Neuronal stem cell (in vitro differentiated cells): ENCODE data around the gene KAZN.

Experiments
- DNase-seq: peaks from one replicate; pipeline ENCODE4 v3.0.0-alpha.2; 2013; ENCODE audit warnings: low spot score
- H2AFZ ChIP-seq: one replicate; pipeline ENCODE4 v1.6.1; 2013; ENCODE audit warnings: mild to moderate bottlenecking, low read length, inconsistent platforms
- H2AK5ac ChIP-seq: 2 replicates; pipeline ENCODE4 v1.6.1; 2013; ENCODE audit warnings: low read depth, mild to moderate bottlenecking, inconsistent platforms, low read length, moderate library complexity, mixed read lengths
- H2BK120ac ChIP-seq: 2 replicates; pipeline ENCODE4 v1.6.1; 2013; ENCODE audit warnings: low read depth, mild to moderate bottlenecking, inconsistent platforms, low read length, moderate library complexity, mixed read lengths
- H2BK12ac ChIP-seq: one replicate; pipeline ENCODE4 v1.6.1; 2013; ENCODE audit warnings: low read length, inconsistent platforms
- H2BK15ac ChIP-seq: 2 replicates; pipeline ENCODE4 v1.6.1; 2013; ENCODE audit warnings: mild to moderate bottlenecking, low read length, inconsistent platforms, mixed read lengths
- H2BK5ac ChIP-seq: one replicate; pipeline ENCODE4 v1.6.1; 2013; ENCODE audit warnings: inconsistent platforms, mild to moderate bottlenecking, low read length, moderate library complexity
- H3K14ac ChIP-seq: one replicate; pipeline ENCODE4 v1.6.1; 2013; ENCODE audit warnings: low read length, inconsistent platforms
- H3K18ac ChIP-seq: 2 replicates; pipeline ENCODE4 v1.6.1; 2013; ENCODE audit warnings: low read length, inconsistent platforms
- H3K23ac ChIP-seq: 2 replicates; pipeline ENCODE4 v1.6.1; 2013; ENCODE audit warnings: low read depth, mild to moderate bottlenecking, mixed read lengths, low read length, inconsistent platforms; ENCODE audit not compliant: poor library complexity
- H3K27ac ChIP-seq: replicated peaks from 3 replicates; pipeline ENCODE4 v1.5.1; 2013; ENCODE audit warnings: low read length, inconsistent platforms
- H3K27me3 ChIP-seq, 3 experiments: 2 replicates each; pipeline ENCODE4 v1.6.1; 2013; ENCODE audit warnings: low read length in 3 of 3, mild to moderate bottlenecking in 2 of 3, inconsistent platforms in 1 of 3, low read depth in 1 of 3, mixed read lengths in 1 of 3, moderate library complexity in 1 of 3; ENCODE audit not compliant: control insufficient read depth in 3 of 3, insufficient read depth in 3 of 3
- H3K36me3 ChIP-seq, 2 donors: replicated peaks in 1 of 2; 2 replicates each; pipeline ENCODE4 v1.6.1; 2013; ENCODE audit warnings: low read length in 2 of 2; ENCODE audit not compliant: control insufficient read depth in 2 of 2, insufficient read depth in 2 of 2
- H3K4ac ChIP-seq: 2 replicates; pipeline ENCODE4 v1.6.1; 2013; ENCODE audit warnings: inconsistent platforms, mild to moderate bottlenecking, low read length, moderate library complexity
- H3K4me1 ChIP-seq, 2 donors: 1 replicate in 1 of 2; 2 replicates in 1 of 2; pipeline ENCODE4 v1.6.1; 2013; ENCODE audit warnings: low read length in 2 of 2, low read depth in 1 of 2; ENCODE audit not compliant: control insufficient read depth in 2 of 2, insufficient read depth in 1 of 2
- H3K4me2 ChIP-seq: one replicate; pipeline ENCODE4 v1.6.1; 2013; ENCODE audit warnings: mild to moderate bottlenecking, low read length, inconsistent platforms; ENCODE audit not compliant: insufficient read depth, poor library complexity, severe bottlenecking
- H3K4me3 ChIP-seq, 2 donors: 2 replicates each; pipeline ENCODE4 v1.5.1; 2013; ENCODE audit warnings: low read length in 2 of 2, mild to moderate bottlenecking in 2 of 2, inconsistent platforms in 1 of 2, moderate library complexity in 1 of 2
- H3K79me1 ChIP-seq: one replicate; pipeline ENCODE4 v1.6.1; 2013; ENCODE audit warnings: low read depth, mild to moderate bottlenecking, inconsistent platforms, low read length, moderate library complexity
- H3K9ac ChIP-seq: one replicate; pipeline ENCODE4 v1.6.1; 2013; ENCODE audit warnings: mild to moderate bottlenecking, low read depth, low read length, inconsistent platforms; ENCODE audit not compliant: poor library complexity
- H3K9me3 ChIP-seq, 2 donors: replicated peaks in 1 of 2; 2 replicates each; pipeline versions ENCODE3 to v1.6.1; 2013; ENCODE audit warnings: low read length in 2 of 2, mild to moderate bottlenecking in 2 of 2, inconsistent platforms in 1 of 2, low read depth in 1 of 2, mixed read lengths in 1 of 2, moderate library complexity in 1 of 2; ENCODE audit not compliant: control insufficient read depth in 2 of 2, insufficient read depth in 1 of 2
- H4K8ac ChIP-seq: one replicate; pipeline ENCODE4 v1.6.1; 2013; ENCODE audit warnings: low read depth, mild to moderate bottlenecking, inconsistent platforms, low read length, moderate library complexity
- H4K91ac ChIP-seq: one replicate; pipeline ENCODE4 v1.6.1; 2013; ENCODE audit warnings: low read length, low read depth, mild to moderate bottlenecking, inconsistent platforms; ENCODE audit not compliant: poor library complexity
- WGBS, 2 donors: extraction: QIAGEN DNeasy Blood & Tissue Kit; methylation state at CpG; one replicate each; pipeline ENCODE4 v1.1.7; 2013; ENCODE audit warnings: missing lambda C conversion rate in 2 of 2, mixed read lengths in 1 of 2; ENCODE audit not compliant: insufficient read length in 2 of 2, insufficient replicate concordance in 1 of 2; ENCODE audit errors: extremely low coverage in 2 of 2; 5-methylcytosine and 5-hydroxymethylcytosine counted together

The KAZN gene

GRCh38 chr1:14826172-14826636 is 227.7 kb downstream of the KAZN start:
- H3K27ac ChIP-seq = no peak overlapping the region
- WGBS, 2 donors = no CpG with 5 or more reads among the region's 13 CpGs
- H2AFZ ChIP-seq = no peak overlapping the region
- DNase-seq = no peak
- no peak overlapping the region for H4K8ac ChIP-seq
- no peak overlapping the region for H2BK12ac ChIP-seq
- no peak overlapping the region for H4K91ac ChIP-seq
- no peaks in the 10 kb centered on the region for H3K27me3 ChIP-seq
- no peak overlapping the region for H3K23ac ChIP-seq
- H3K4ac ChIP-seq = no peak overlapping the region
- H2BK5ac ChIP-seq = no peak overlapping the region
- H2BK15ac ChIP-seq = no peak overlapping the region
- no peaks in the 10 kb centered on the region for H3K9me3 ChIP-seq
- H3K9ac ChIP-seq = no peak overlapping the region
- peaks cover 0 to 3% of the 10 kb centered on the region in 2 donors for H3K4me1 ChIP-seq
- H3K4me3 ChIP-seq = no peak overlapping the region
- H2AK5ac ChIP-seq = no peak overlapping the region
- H3K14ac ChIP-seq = no peak overlapping the region
- peak overlapping the region; percentile 82 for H3K18ac ChIP-seq
- no peak overlapping the region for H2BK120ac ChIP-seq
- peaks cover 0 to 25% of the 10 kb centered on the region in 2 donors for H3K36me3 ChIP-seq
- no peaks in the 10 kb centered on the region for H3K79me1 ChIP-seq
- no peak overlapping the region for H3K4me2 ChIP-seq

GRCh38 chr1:14826731-14827326 is 228.3 kb downstream of the KAZN start:
- Histone ChIP-seq H2AFZ (no peak overlapping the region), H3K36me3 (peaks cover 0 to 31% of the 10 kb centered on the region in 2 donors), H3K4me1 (peaks cover 0 to 3% of the 10 kb centered on the region in 2 donors), H3K27me3 (no peaks in the 10 kb centered on the region), H3K79me1 (no peaks in the 10 kb centered on the region), H4K91ac (no peak overlapping the region), H2BK12ac (no peak overlapping the region), H3K9ac (no peak overlapping the region), H3K14ac (no peak overlapping the region), H3K18ac (no peak overlapping the region), H3K27ac (no peak overlapping the region), H3K4me2 (no peak overlapping the region), H2BK5ac (no peak overlapping the region), H3K4ac (no peak overlapping the region), H2AK5ac (no peak overlapping the region), H3K9me3 (no peaks in the 10 kb centered on the region), H4K8ac (no peak overlapping the region), H3K4me3 (no peak overlapping the region), H3K23ac (no peak overlapping the region), H2BK120ac (no peak overlapping the region), H2BK15ac (no peak overlapping the region)
- no CpG with 5 or more reads among the region's 11 CpGs for WGBS, 2 donors
- no peak for DNase-seq

GRCh38 chr1:14827870-14828269 is 229.4 kb downstream of the KAZN start:
- no peak overlapping the region for H2AFZ ChIP-seq
- H4K8ac ChIP-seq = no peak overlapping the region
- H3K79me1 ChIP-seq = no peaks in the 10 kb centered on the region
- H2BK15ac ChIP-seq = no peak overlapping the region
- H2AK5ac ChIP-seq = no peak overlapping the region
- H3K27ac ChIP-seq = no peak overlapping the region
- H3K14ac ChIP-seq = no peak overlapping the region
- H3K4me3 ChIP-seq = no peak overlapping the region
- no peak overlapping the region for H4K91ac ChIP-seq
- no CpG with 5 or more reads among the region's 4 CpGs for WGBS, 2 donors
- H2BK120ac ChIP-seq = no peak overlapping the region
- no peak overlapping the region for H3K4ac ChIP-seq
- no peak overlapping the region for H2BK12ac ChIP-seq
- peaks cover 0 to 4% of the 10 kb centered on the region in 2 donors for H3K9me3 ChIP-seq
- peaks cover 3% of the 10 kb centered on the region in 2 donors for H3K4me1 ChIP-seq
- no peak overlapping the region for H3K9ac ChIP-seq
- peaks cover 0 to 39% of the 10 kb centered on the region in 2 donors for H3K36me3 ChIP-seq
- no peak overlapping the region for H3K4me2 ChIP-seq
- DNase-seq = no peak
- no peak overlapping the region for H2BK5ac ChIP-seq
- no peak overlapping the region for H3K18ac ChIP-seq
- H3K27me3 ChIP-seq = no peaks in the 10 kb centered on the region
- no peak overlapping the region for H3K23ac ChIP-seq

- Histone ChIP-seq H4K91ac (no peak overlapping the region), H3K79me1 (no peaks in the 10 kb centered on the region), H3K27ac (no peak overlapping the region), H3K23ac (no peak overlapping the region), H4K8ac (no peak overlapping the region), H3K9me3 (peaks cover 0 to 4% of the 10 kb centered on the region in 2 donors), H3K9ac (no peak overlapping the region), H3K27me3 (no peaks in the 10 kb centered on the region), H3K4me1 (peaks cover 4 to 10% of the 10 kb centered on the region in 2 donors), H3K14ac (no peak overlapping the region), H2BK12ac (no peak overlapping the region), H3K4me3 (no peak overlapping the region), H2BK120ac (no peak overlapping the region), H3K36me3 (peaks cover 0 to 45% of the 10 kb centered on the region in 2 donors), H2AFZ (no peak overlapping the region), H3K4ac (no peak overlapping the region), H2BK5ac (no peak overlapping the region), H2BK15ac (no peak overlapping the region), H2AK5ac (no peak overlapping the region), H3K4me2 (no peak overlapping the region), H3K18ac (no peak overlapping the region)
- no CpG with 5 or more reads among the region's 4 CpGs for WGBS, 2 donors
- DNase-seq = no peak
Measured at GRCh38 chr1:14828665-14829064, 230.2 kb downstream of the KAZN start.
